ENCODE data around the gene POLR3GL.
A peak's percentile ranks its signal among the peaks of the same experiment; 100 is the strongest.

Gene POLR3GL

DNA sequence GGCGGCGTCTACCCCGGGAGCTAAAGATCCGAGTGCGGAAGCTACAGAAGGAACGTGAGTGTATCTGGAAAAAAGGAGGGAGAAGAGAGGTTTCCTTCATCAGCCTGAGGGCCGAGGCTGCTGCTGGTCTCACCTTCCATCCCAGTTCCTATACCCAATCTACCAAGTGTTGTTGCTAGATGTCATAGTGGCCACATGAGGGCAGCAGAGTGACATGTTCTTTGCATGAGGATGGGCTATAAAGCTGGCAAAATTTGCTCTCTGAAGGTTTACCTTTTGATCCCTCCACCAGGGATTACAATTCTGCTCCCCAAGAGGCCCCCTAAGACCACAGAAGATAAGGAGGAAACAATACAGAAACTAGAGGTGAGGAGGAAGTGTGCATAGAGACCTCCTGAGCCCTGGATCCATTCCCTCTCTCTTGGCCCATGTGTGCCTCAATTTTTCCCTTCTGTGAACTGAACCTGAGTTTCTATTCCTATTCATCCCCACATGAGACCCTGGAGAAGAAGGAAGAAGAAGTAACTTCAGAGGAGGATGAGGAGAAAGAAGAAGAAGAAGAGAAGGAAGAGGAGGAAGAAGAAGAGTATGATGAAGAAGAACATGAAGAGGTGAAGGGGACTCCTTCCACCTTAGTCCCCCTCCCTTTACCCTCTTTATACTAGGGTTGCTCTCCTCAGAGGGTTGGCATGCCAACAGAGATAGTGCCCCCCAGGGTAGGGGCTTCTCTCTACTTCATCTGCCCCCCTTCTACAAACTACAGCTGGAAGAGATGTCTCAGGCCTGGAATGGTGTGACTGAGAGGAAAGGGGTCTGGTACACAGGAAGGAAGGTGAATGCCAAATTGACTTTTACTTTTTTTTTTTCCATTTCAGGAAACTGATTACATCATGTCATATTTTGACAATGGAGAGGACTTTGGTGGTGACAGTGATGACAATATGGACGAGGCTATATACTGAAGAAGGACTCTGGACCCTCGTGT lies 13.3 kb downstream of the POLR3GL start:
- DNase-seq, result peak; percentile 94

DNA sequence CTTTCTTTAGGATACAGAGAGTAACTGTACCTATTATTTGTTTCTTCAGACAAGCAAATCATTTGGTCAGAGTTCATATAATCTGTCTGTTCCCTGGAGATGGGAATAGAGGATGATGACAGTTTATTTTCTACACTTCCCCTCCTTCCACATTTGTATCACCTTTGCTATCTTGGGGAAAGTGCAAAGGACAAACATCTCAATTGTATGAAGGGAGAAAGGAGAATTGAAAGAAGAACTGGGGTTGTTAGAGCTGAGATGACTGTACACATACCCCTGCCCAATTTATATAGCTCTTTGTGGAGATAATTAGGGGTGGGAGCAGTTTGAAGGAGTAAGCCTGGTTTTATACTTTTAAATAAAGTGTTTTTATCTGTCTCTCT lies 14.0 kb downstream of the POLR3GL start:
- no peak for DNase-seq

DNA sequence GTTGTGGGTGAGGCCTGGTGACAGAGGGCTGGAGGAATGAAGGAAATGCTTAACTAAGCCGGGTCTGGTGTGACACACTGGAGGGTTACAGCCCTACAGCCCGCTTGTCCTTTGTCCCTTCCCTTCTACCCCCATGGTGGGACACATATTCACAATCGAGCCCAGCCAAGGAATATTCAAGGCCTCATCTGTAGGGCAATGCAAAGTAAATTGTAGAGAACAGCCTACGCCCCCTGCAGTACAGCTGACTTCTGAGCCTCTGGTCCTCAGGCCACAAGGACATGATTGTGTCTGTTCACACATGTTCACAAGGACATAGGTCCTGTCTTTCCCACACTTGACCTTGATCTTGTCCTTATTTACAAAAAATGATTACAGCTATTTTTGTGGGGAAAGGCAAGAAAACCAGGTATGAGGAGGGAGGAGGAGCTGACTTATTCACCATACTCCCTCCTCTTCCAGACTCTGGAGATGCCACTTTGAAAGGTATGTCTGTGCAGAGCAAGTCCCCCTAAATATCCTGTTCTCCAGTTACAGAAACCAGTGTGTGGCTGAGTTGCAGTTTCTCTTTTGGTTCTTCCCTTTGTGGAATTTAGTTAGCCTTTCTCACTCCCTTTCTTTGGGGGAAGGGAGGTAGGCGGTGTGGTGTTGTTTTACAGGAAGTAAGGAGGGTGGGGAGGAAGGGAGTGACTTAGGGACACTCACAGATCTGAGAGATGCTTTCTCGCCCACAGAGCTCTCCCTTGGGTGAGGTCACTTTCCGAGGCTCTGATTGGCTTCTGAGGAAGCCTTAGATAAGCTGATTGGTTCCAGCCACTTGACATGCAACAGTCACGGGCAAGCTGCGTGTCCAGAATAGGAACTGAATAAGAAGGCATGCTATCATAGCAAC lies 14.6 kb downstream of the POLR3GL start:
- peak; percentile 100 for DNase-seq

DNA sequence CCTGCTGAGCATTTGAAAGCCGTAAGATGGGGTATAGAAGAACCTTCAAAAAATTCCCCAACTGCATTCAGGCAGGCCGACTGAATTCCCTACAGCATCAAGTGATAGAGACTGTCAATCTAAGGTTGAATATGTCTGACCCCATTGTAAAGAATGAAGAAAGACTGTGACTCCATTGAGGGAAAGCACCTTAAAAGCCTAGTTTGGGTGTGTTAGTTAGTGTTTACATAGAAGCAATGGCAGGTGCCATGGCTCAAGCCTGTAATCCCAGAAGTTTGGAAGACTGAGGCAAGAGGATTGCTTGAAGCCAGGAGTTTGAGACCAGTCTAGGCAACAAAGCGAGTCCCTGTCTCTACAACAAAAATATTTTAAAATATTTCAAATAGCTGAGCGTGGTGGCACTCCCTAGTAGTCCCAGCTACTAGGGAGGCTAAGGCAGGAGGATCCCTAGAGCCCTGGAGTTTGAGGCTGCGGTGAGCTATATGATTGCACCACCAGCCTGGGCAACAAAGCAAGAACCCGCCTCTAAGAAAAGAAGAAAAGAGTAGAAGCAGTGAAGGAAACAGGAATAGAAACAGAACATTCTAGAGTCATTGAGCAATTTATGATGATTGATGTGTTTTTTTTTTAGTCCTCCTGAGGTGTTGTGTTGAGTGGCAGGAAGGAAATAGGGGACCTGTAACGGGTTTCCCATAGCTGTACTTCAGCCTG lies 15.4 kb downstream of the POLR3GL start:
- DNase-seq, result peak; percentile 86

DNA sequence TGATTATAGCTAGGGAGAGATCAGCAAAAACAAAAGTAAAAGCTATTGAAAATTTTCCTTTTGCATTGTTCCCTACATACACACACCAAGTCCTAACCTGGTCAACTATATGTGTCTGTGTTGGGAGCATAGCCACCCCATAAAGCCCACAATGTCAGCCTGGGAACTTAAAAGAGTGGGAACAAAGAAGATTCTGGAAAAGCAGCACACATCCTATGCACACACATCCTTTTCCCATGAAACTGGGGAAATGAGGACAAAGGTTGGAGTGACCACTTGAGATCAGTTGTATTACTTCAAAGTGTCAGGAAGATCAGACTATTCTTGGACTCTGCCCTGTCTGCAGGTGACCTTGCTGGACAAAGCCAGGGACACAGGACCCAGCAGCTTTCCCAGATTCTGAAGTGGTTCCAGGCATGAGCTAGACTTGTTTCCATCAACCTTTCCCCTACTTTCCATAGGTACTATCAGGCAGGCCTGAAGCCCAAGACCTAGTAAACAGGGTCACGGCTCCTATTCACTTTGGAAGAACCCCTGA lies 16.0 kb downstream of the POLR3GL start:
- DNase-seq, result no peak

DNA sequence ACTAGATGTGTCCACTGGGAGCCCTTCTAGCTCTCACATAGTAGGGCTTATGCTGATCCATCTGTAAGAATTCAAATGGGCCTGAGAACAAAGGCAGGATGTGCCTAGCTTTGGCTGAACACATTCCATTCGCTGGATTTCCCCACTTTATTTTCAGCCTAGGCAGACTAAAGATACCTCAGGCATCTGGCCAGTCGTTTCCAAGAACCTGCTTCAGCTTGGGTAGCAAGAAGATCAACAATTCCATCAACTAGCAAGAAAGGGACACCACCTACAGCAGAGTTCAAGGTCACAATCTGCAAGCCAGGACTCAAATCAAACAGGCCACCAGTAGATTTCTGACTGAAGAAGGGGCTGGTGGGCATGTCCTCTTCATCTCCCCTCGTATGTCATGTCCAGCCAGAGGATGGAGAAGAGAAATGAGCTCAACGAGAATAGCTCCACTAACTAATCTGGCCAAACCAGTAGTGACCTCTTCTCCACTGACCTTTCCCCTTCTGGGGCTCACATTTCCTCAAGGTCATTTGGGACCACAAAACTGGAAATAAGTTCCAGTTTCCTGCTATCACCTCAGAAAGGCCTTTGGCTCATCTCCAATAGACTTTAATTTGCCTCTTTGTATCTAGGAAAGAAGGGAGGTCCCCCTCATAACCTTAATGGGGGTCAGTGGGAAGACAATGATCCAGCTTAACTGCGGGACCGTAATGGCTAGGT lies 17.7 kb downstream of the POLR3GL start:
- DNase-seq, result no peak

- no peak for DNase-seq
These were observed 18.8 kb downstream of the POLR3GL start for GRCh38 chr1:145983206-145983675.

DNA sequence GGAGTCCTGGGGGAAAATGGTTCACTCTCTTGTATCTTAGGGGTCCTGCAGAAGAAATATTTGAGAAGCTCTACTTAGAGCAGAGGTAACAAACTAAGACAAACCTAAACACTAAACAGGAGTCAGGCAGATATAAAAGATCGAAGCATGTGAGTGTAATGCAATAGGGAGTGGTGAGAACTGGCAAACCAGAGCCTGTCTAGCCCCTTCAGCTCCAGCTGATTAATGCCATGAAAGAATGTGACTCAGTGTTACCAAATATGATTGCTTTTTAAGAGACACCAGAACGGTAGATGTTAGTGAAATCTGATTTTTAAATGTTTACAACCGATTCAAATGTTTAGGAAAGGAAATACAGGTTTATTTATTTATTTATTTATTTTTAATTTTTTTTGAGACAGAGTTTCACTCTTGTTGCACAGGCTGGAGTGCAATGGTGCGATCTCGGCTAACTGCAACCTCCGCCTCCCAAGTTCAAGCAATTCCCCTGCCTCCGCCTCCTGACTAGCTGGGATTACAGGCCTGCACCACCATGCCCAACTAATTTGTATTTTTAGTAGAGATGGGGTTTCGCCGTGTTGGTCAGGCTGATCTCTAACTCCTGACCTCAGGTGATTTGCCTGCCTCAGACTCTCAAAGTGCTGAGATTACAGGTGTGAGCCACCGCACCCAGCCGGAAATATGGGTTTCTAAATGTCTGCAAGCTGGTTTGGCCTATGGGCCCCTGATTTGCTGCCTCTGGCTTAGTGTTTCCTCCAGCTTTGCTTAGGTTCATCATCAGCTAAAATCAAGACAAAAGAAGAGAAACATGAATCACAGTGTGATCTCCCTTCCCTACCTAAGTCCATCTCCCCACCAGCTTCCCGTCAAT lies 19.7 kb downstream of the POLR3GL start:
- DNase-seq, result no peak

GRCh38 chr1:145985129-145985501 lies 20.6 kb downstream of the POLR3GL start:
- DNase-seq, result no peak

DNA sequence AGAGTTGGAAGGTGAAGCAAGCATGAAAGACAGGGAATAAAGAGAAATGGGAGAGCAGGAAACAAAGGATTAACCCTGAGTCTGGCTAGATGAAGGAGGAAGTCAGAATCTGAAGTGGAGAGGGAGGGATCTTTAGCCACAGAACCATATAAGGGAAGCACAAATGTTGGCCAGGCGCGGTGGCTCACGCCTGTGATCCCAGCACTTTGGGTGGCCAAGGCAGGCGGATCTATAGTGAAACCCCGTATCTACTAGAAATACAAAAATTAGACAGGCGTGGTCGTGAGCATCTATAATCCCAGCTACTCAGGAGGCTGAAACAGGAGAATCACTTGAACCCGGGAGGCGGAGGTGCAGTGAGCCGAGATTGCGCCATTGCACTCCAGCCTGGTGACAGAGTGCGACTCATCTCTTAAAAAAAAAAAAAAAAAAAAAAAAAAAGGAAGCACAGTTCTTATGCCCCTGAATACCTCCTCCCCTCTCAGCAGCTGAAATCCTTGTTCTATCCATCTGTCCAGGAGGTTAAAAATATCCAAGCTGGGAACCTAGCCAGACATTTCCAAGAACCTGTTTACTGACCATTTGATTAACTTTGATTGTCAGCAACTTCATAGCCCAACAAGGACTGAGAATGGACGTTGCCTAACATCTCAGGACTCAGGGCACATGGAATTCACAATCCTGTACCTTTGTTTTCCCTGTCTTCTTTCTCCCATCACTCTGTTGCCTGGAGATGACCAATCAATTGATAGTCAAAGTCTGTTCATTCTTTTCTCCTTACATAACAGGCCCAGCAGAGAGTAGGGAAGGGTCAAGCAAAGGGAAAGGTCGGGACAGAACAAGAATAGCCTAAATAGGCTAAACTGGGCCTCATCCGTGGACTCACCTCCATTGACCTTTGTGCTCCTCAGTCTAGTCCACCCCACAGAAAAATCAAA lies 21.3 kb downstream of the POLR3GL start:
- DNase-seq, result peak; percentile 91

DNA sequence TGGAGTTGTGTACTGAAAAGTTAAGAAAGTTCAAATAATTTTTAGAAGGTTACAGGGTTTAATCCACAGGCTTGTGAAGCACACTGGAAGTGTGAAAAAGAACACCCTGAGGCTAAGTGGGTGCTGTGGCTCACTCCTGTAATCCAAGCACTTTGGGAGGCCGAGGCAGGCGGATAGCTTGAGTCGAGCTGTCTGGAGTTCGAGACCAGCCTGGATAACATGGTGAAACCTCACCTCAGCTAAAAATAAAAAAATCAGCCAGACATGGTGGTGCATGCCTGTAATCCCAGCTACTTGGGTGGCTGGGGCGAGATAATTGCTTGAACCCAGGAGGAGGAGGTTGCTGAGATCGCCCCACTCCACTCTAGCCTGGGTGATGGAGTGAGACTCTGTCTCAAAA lies 22.1 kb downstream of the POLR3GL start:
- no peak for DNase-seq

DNA sequence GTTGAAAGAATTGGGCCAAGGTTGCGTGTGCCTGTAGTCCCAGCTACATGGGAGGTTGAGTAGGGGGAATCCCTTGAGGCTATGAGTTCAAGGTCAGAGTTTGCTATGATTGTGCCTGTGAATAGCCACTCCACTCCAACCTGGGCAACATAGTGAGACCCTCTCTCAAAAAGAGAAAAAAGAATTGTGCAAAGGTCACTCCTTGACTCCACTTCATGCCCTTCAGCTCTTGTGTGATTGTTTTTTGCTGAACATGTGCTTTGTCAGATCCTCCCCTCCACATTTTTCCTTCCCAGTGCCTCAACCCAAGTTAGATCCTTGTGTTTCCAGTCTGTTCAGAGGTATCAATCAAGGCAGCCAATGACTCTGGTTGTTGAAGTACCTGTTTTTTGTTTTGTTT lies 23.4 kb downstream of the POLR3GL start:
- no peak for DNase-seq

DNA sequence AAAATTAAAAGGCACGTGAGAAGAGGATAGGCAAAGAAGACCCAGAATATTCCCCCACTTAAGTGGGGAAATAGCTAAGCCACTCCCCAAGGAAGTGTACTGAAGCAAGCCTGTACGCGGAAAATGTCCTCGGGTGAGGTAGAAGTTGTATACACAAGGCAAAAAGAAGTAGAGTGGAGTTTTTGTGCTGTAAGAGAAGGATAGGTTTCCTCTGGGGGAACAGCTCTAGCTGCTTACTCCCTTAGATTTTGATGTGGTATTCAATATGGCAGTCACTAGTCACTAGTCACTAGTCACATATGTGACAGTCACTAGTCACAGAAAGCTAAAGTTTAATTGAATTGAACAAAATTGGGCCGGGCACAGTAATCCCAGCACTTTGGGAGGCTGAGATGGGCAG lies 24.3 kb downstream of the POLR3GL start:
- no peak for DNase-seq

DNA sequence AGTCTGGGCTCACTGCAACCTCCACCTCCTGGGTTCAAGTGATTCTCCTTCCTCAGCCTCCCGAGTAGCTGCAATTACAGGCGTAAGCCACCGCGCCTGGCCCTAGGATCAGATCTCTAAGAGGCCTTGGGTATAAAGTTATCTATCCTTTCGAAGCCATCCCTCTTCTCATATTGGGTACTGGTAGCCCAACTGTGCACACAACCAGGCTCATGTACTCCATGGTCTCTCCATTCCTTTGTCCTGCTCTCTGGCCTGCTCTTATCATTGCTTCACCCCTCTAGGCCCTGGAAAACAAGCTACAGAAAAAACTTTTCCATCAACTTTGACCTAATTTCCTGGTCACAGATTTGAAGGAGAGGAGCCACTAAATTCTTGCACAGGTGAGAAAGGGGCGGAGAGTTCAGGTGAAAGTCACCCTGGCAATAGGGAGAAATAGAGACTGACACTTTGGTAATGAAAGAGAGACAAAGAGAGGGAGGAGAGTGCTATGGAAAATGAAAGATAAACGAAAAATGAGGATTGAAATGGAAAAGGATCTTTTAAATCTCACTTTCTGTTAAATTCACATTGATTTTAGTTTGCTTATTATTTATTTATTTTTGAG lies 25.9 kb downstream of the POLR3GL start:
- DNase-seq, result no peak

- DNase-seq, result peak; percentile 90
These were observed 27.4 kb downstream of the POLR3GL start for GRCh38 chr1:145991735-145992412.

- peak; percentile 88 for DNase-seq
These were observed 28.0 kb downstream of the POLR3GL start for GRCh38 chr1:145992502-145992936.

- no peak for DNase-seq
These were observed 28.6 kb downstream of the POLR3GL start for GRCh38 chr1:145992958-145993617.

All from OCI-M1 (cell line).